AG09309 (cell line): ENCODE data around the gene KRT15.

ENCODE experiments used
- DNase-seq: peaks from one replicate; pipeline ENCODE4 v3.0.0-alpha.2; 2010; ENCODE audit warnings: low read depth
- H3K4me3 ChIP-seq: 2 replicates; pipeline ENCODE4 v1.5.1; 2011; ENCODE audit warnings: mild to moderate bottlenecking, low read depth, low read length, moderate library complexity; ENCODE audit not compliant: control insufficient read depth
- CTCF ChIP-seq: IDR thresholded peaks from 2 replicates; pipeline ENCODE4 v1.5.1; 2011; ENCODE audit warnings: mild to moderate bottlenecking, low read depth, low read length, inconsistent platforms; ENCODE audit not compliant: insufficient read depth, control insufficient read depth; ENCODE audit errors: missing control alignments

KRT15 gene

GRCh38 chr17:41534899-41535546, 16.3 kb upstream of the KRT15 start:
- DNase-seq, result no peak
- no peak overlapping the region for H3K4me3 ChIP-seq
- no peak for TF ChIP-seq CTCF

GRCh38 chr17:41533613-41534012, 14.9 kb upstream of the KRT15 start:
- DNase-seq, result no peak
- TF ChIP-seq CTCF, result no peak
- H3K4me3 ChIP-seq, result no peak overlapping the region

- DNase-seq, result no peak
- TF ChIP-seq CTCF, result no peak
Observed at GRCh38 chr17:41532947-41533570, 14.4 kb upstream of the KRT15 start.

GRCh38 chr17:41531993-41532392, 13.3 kb upstream of the KRT15 start:
- DNase-seq, result no peak
- TF ChIP-seq CTCF, result no peak
- no peak overlapping the region for H3K4me3 ChIP-seq

More at GRCh38 chr17:41532947-41533570, 14.4 kb upstream of the KRT15 start:
- H3K4me3 ChIP-seq, result no peak overlapping the region

GRCh38 chr17:41530062-41531048, 11.7 kb upstream of the KRT15 start:
- DNase-seq, result peak; percentile 77
- TF ChIP-seq CTCF, result no peak
- H3K4me3 ChIP-seq, result no peak overlapping the region

GRCh38 chr17:41529491-41529915, 10.8 kb upstream of the KRT15 start:
- no peak for DNase-seq
- no peak for TF ChIP-seq CTCF
- no peak overlapping the region for H3K4me3 ChIP-seq
